ENCODE measurements around the gene APBB1IP. TPM values are rescaled to one million over a fixed set of nuclear protein-coding genes. Genes with fewer than 3 reads are reported as not detected.
A peak's percentile ranks its signal among the peaks of the same experiment; 100 is the strongest.

The APBB1IP gene
- total and polyA plus RNA-seq, 8 donors = 1.2 to 4.7 (median 3.2) TPM; not detected in 1

DNA sequence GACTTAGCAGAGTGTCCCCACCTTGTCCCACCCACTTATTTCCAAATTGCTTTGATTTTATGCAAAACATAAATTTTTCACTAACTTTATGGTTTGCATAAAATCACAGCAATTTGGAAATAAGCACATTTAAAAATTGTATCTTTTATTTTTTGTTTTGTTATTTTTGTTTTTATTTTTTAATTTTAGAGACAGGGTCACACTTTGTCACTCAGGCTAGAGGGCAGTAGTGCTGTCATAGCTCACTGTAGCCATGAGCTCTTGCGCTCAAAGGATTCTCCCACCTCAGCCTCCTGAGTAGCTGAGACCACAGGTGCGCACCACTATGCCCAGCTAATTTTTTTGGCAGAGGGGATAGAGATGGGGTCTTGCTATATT lies 43.2 kb downstream of the APBB1IP start:
- Histone ChIP-seq H3K4me1 (peaks cover 0 to 30% (median 9%) of the 10 kb centered on the region in 4 donors), H3K27ac (peak overlapping the region in 3 of 5 donors; percentile 42 to 73 (median 66)), H3K4me3 (no peak overlapping the region), H3K36me3 (no peaks in the 10 kb centered on the region), H3K9me3 (no peaks in the 10 kb centered on the region), H3K27me3 (no peaks in the 10 kb centered on the region)
- WGBS, 5 donors = 91 to 98% (median 95%) methylated on average over 2 of the region's 2 CpGs
- intact Hi-C loops (cut with DNase I; ENCODE audit: low total_unique reads) = no loop called here
- no peak for TF ChIP-seq POLR2A (IDR thresholded peaks at IDR 0.05)
- no peak for DNase-seq

DNA sequence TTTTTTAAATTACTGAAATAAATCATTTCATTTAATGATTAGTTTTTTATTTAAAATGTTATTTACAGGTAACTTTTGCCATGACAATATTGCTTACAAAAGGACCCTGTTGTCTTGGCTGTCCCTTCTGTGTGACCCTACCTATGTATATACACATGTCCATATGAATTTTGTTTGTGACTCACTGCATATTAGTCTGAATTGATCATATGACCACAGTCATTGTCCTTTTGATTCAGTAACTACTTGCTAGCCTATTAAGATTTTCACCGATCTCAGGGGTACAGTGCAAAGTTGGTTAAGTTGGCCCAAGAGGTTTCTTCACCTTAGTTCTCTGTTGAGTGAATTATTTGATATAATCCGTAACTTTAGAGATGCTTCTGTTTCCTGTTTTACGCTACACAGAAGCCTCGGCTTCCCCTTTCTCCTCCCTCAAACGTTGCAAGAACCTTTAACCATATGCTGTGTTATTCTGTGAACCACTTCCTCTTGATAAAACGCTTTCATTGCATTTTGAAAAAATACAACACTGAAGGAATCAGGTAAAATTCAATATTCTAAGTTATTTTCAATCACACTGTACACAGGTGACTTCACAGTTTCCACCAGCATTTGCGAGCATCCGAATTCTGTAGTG lies 43.9 kb downstream of the APBB1IP start:
- no peaks in the 10 kb centered on the region for H3K9me3 ChIP-seq
- H3K36me3 ChIP-seq = no peaks in the 10 kb centered on the region
- peak in 1 of 2 donors; percentile 60 for DNase-seq
- no peak overlapping the region for H3K4me3 ChIP-seq
- H3K27ac ChIP-seq = peak overlapping the region in 4 of 5 donors; percentile 29 to 73 (median 54)
- peaks cover 0 to 37% (median 13%) of the 10 kb centered on the region in 4 donors for H3K4me1 ChIP-seq
- 61 to 77% (median 76%) methylated on average over 8 of the region's 8 CpGs for WGBS, 5 donors
- intact Hi-C loops (cut with DNase I; ENCODE audit: low total_unique reads) = no loop called here
- peak in 1 of 3 donors; percentile 39 for TF ChIP-seq POLR2AphosphoS5 (IDR thresholded peaks at IDR 0.05)
- TF ChIP-seq, protein P1, sequence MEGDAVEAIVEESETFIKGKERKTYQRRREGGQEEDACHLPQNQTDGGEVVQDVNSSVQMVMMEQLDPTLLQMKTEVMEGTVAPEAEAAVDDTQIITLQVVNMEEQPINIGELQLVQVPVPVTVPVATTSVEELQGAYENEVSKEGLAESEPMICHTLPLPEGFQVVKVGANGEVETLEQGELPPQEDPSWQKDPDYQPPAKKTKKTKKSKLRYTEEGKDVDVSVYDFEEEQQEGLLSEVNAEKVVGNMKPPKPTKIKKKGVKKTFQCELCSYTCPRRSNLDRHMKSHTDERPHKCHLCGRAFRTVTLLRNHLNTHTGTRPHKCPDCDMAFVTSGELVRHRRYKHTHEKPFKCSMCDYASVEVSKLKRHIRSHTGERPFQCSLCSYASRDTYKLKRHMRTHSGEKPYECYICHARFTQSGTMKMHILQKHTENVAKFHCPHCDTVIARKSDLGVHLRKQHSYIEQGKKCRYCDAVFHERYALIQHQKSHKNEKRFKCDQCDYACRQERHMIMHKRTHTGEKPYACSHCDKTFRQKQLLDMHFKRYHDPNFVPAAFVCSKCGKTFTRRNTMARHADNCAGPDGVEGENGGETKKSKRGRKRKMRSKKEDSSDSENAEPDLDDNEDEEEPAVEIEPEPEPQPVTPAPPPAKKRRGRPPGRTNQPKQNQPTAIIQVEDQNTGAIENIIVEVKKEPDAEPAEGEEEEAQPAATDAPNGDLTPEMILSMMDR (IDR thresholded peaks at IDR 0.05) = no peak
- TF ChIP-seq POLR2A (IDR thresholded peaks at IDR 0.05) = no peak
- TF ChIP-seq EP300 (IDR thresholded peaks at IDR 0.05) = no peak
- no peaks in the 10 kb centered on the region for H3K27me3 ChIP-seq

DNA sequence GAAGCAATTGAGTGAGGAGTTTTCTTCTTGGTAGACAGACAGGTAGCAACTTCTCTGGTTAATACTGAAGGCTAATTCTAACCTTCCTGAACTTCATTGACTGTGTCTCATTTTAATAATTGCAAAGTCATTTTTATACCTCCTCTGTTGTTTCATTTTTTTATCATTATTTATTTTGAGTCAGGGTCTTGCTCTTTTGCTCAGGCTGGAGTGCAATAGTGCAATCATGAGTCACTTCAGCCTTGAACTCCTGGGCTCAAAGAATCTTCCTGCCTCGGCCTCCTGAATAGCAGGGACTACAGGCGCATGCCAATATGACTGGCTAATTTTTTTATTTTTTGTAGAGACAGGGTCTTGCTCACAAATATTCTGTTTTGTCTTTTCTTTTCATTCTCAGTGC lies 45.4 kb downstream of the APBB1IP start:
- no peaks in the 10 kb centered on the region for H3K27me3 ChIP-seq
- no peaks in the 10 kb centered on the region for H3K36me3 ChIP-seq
- H3K4me1 ChIP-seq = peaks cover 0 to 41% (median 16%) of the 10 kb centered on the region in 4 donors
- no peak for DNase-seq
- WGBS, 5 donors = 75 to 88% (median 82%) methylated on average over 2 of the region's 2 CpGs
- H3K27ac ChIP-seq = no peak overlapping the region
- H3K9me3 ChIP-seq = no peaks in the 10 kb centered on the region
- H3K4me3 ChIP-seq = no peak overlapping the region
- intact Hi-C loops (cut with DNase I; ENCODE audit: low total_unique reads) = no loop called here
- TF ChIP-seq EP300 (IDR thresholded peaks at IDR 0.05) (no peak), POLR2AphosphoS5 (IDR thresholded peaks at IDR 0.05) (no peak), POLR2A (IDR thresholded peaks at IDR 0.05) (no peak)
- TF ChIP-seq, protein P1 (IDR thresholded peaks at IDR 0.05) = no peak

DNA sequence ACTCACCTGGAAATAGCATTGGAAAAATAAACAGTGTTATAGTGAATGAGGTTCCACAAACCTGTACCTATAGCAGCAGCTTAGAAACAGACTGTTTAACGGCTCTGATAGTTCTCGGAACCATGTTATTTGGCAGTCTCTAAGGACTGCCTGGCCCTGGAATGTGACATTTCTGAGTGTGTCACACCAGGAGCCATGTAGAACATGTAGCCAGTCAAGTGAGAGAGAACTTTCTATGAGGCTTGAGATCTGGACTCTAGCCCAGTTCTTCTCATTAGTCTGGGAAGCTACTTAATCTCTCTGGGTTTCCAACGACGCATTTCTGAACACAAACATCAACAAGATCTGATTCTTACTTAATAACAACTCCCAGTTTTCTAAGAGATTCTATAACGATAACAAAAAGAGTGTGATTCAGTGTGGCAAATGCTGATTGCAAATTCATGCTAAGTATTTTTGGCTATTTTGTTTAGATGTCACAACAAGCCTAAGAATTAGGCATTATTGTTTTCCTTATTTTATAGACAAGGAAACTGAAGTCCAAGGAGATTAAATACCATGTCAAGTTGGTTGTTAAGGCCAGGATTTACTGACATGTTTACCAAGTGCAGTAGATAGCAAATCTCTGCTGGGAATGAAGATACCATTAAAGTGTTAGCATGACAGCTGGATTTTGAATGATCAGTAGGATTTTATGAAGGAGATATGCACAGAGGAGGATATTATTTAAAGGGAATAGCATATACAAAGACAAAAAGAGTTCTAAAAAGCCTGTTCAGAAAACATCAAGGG lies 47.2 kb downstream of the APBB1IP start:
- TF ChIP-seq EP300 (IDR thresholded peaks at IDR 0.05) (no peak), POLR2AphosphoS5 (IDR thresholded peaks at IDR 0.05) (no peak), POLR2A (IDR thresholded peaks at IDR 0.05) (no peak)
- TF ChIP-seq, protein P1 (IDR thresholded peaks at IDR 0.05) = no peak
- intact Hi-C loops (cut with DNase I; ENCODE audit: low total_unique reads) = no loop called here
- no peak overlapping the region for H3K4me3 ChIP-seq
- H3K9me3 ChIP-seq = no peaks in the 10 kb centered on the region
- peaks cover 0 to 39% (median 16%) of the 10 kb centered on the region in 4 donors for H3K4me1 ChIP-seq
- H3K27me3 ChIP-seq = no peaks in the 10 kb centered on the region
- WGBS, 5 donors = 20 to 42% (median 32%) methylated on average over 5 of the region's 5 CpGs
- H3K27ac ChIP-seq = peak overlapping the region in 4 of 5 donors; percentile 34 to 64 (median 58)
- no peaks in the 10 kb centered on the region for H3K36me3 ChIP-seq
- peak in 1 of 2 donors; percentile 54 for DNase-seq

Measured in stomach (tissue), 9 donors.